Naive thymus-derived CD4-positive, alpha-beta T cell (primary cell): ENCODE measurements around the gene KDM4C. TPM values are rescaled to one million over a fixed set of nuclear protein-coding genes. Genes with fewer than 3 reads are reported as not detected.
A peak's percentile ranks its signal among the peaks of the same experiment; 100 is the strongest.

Source experiments
- ATAC-seq: fragments of 150-1000 bp; cut with Tn5 transposase; 2 replicates; pipeline ENCODE4 v1.10.0; 2021; ENCODE audit warnings: mild to moderate bottlenecking, moderate library complexity
- CTCF ChIA-PET: fragments of 350-600 bp; sonication (Branson Sonifier 250); formaldehyde crosslinking; loops from one replicate; lab custom pipeline; 2021; ENCODE audit warnings: antibody characterized with exemption; lab: Charles Lee
- POLR2A ChIA-PET: fragments of 350-600 bp; sonication (Branson Sonifier 250); formaldehyde crosslinking; loops from one replicate; lab custom pipeline; 2021; ENCODE audit warnings: antibody characterized with exemption, inconsistent platforms; lab: Charles Lee
- DNase-seq, 9 donors: peaks; one replicate each; pipeline versions ENCODE4 v3.0.0 to v3.0.0-alpha.2; 2020 to 2022; ENCODE audit warnings: mixed read lengths in 1 of 9
- H3K27ac ChIP-seq: one replicate; pipeline ENCODE4 v1.7.0; 2013; ENCODE audit warnings: mild to moderate bottlenecking, low read depth, low read length, moderate library complexity
- H3K27me3 ChIP-seq, 2 donors: one replicate each; pipeline ENCODE4 v1.7.0; 2013; ENCODE audit warnings: low read length in 2 of 2, mild to moderate bottlenecking in 2 of 2, moderate library complexity in 2 of 2; ENCODE audit not compliant: control insufficient read depth in 2 of 2, insufficient read depth in 2 of 2
- H3K36me3 ChIP-seq, 3 experiments: 1 replicate in 2 of 3; 2 replicates in 1 of 3; pipeline ENCODE4 v1.7.0; 2013; ENCODE audit warnings: low read length in 3 of 3, mild to moderate bottlenecking in 3 of 3, moderate library complexity in 1 of 3; ENCODE audit not compliant: insufficient read depth in 3 of 3, control insufficient read depth in 2 of 3
- H3K4me1 ChIP-seq, 2 donors: one replicate each; pipeline ENCODE4 v1.7.0; 2013; ENCODE audit warnings: low read length in 2 of 2, mild to moderate bottlenecking in 2 of 2, moderate library complexity in 1 of 2; ENCODE audit not compliant: control insufficient read depth in 2 of 2, insufficient read depth in 2 of 2
- H3K4me3 ChIP-seq: 2 replicates; pipeline ENCODE4 v1.7.0; 2013; ENCODE audit warnings: mild to moderate bottlenecking, low read length
- H3K9me3 ChIP-seq, 3 experiments: 1 replicate in 2 of 3; 2 replicates in 1 of 3; pipeline ENCODE4 v1.7.0; 2013; ENCODE audit warnings: low read length in 3 of 3; ENCODE audit not compliant: control insufficient read depth in 2 of 3
- H3K27ac Mint-ChIP-seq, 9 donors: one replicate each; pipeline ENCODE4 v1.8.0; 2020 to 2022; ENCODE audit warnings: mixed read lengths in 9 of 9, mild to moderate bottlenecking in 8 of 9, moderate library complexity in 5 of 9, inconsistent platforms in 2 of 9
- H3K27me3 Mint-ChIP-seq, 5 donors: one replicate each; pipeline ENCODE4 v1.8.0; 2021 to 2022; ENCODE audit warnings: mixed read lengths in 5 of 5, mild to moderate bottlenecking in 1 of 5
- H3K36me3 Mint-ChIP-seq, 5 donors: one replicate each; pipeline ENCODE4 v1.8.0; 2020 to 2022; ENCODE audit warnings: mixed read lengths in 5 of 5, mild to moderate bottlenecking in 3 of 5, inconsistent platforms in 1 of 5
- H3K4me1 Mint-ChIP-seq, 7 donors: one replicate each; pipeline ENCODE4 v1.8.0; 2020 to 2022; ENCODE audit warnings: mixed read lengths in 7 of 7, mild to moderate bottlenecking in 3 of 7, inconsistent platforms in 1 of 7
- H3K4me3 Mint-ChIP-seq, 10 donors: one replicate each; pipeline ENCODE4 v1.8.0; 2020 to 2022; ENCODE audit warnings: mild to moderate bottlenecking in 10 of 10, mixed read lengths in 10 of 10, moderate library complexity in 6 of 10, inconsistent platforms in 2 of 10
- H3K9me3 Mint-ChIP-seq, 11 donors: one replicate each; pipeline ENCODE4 v1.8.0; 2020 to 2022; ENCODE audit warnings: mixed read lengths in 11 of 11, mild to moderate bottlenecking in 4 of 11, inconsistent platforms in 1 of 11, moderate library complexity in 1 of 11
- intact Hi-C, 2 donors: fragments of 100-400 bp; cut with micrococcal nuclease; formaldehyde crosslinking; loops; one replicate each; pipeline ENCODE4 v1.15.1; 2023
- polyA plus RNA-seq, 2 donors: library from polyadenylated mRNA; unstranded; fragments of 300-500 nt; fragmentation: Illumina TruSeq; gene quantifications; one replicate each; pipeline ENCODE4 v1.2.3, GENCODE V29; 2021
- total RNA-seq, 6 experiments: library from RNA in 5 of 6; stranded (reverse) in 5 of 6; gene quantifications; 1 replicate in 5 of 6; 2 replicates in 1 of 6; pipeline ENCODE4 v1.2.3 and lab custom pipeline; 2021 to 2026

Gene KDM4C
- total and polyA plus RNA-seq, 7 experiments from 2014 or later = 38.5 to 100 (median 91.3) TPM

GRCh38 chr9:6864102-6864501, 106.3 kb downstream of the KDM4C start:
- no peak overlapping the region for H3K27ac Mint-ChIP-seq
- intact Hi-C loops = no loop called here
- H3K27me3 Mint-ChIP-seq = no peaks in the 10 kb centered on the region

GRCh38 chr9:6869081-6869948, 111.5 kb downstream of the KDM4C start:
- no peak overlapping the region for H3K4me3 ChIP-seq
- H3K27ac ChIP-seq = no peak overlapping the region
- peaks cover 0 to 7% of the 10 kb centered on the region in 2 donors for H3K4me1 ChIP-seq
- H3K36me3 ChIP-seq = no peaks in the 10 kb centered on the region
- ChIA-PET CTCF (interaction anchor here (0.7 kb wide), 1 partner anchor 9 kb away, joined by 3 read pairs; no protein-coding TSS in a partner anchor), POLR2A (no interaction called here)
- no peaks in the 10 kb centered on the region for H3K27me3 Mint-ChIP-seq
- intact Hi-C loops = no loop called here
- ATAC-seq (no peak), DNase-seq (no peak)
- H3K27me3 ChIP-seq = no peaks in the 10 kb centered on the region
- peaks cover 0 to 18% (median 6%) of the 10 kb centered on the region in 11 donors for H3K9me3 Mint-ChIP-seq
- peaks cover 5 to 68% (median 62%) of the 10 kb centered on the region in 7 donors for H3K4me1 Mint-ChIP-seq
- H3K9me3 ChIP-seq = peaks cover 0 to 5% (median 0%) of the 10 kb centered on the region in 3 experiments
- peak overlapping the region in 1 of 9 donors; percentile 24 for H3K27ac Mint-ChIP-seq
- peaks cover 4 to 65% (median 45%) of the 10 kb centered on the region in 5 donors for H3K36me3 Mint-ChIP-seq
- no peak overlapping the region for H3K4me3 Mint-ChIP-seq

More at GRCh38 chr9:6864102-6864501, 106.3 kb downstream of the KDM4C start:
- DNase-seq (no peak), ATAC-seq (no peak)
- no peaks in the 10 kb centered on the region for H3K27me3 ChIP-seq
- peaks cover 0 to 19% (median 0%) of the 10 kb centered on the region in 3 experiments for H3K9me3 ChIP-seq
- CTCF ChIA-PET = no interaction called here
- Mint-ChIP-seq H3K9me3 (peaks cover 0 to 38% (median 12%) of the 10 kb centered on the region in 11 donors), H3K36me3 (peaks cover 8 to 62% (median 39%) of the 10 kb centered on the region in 5 donors), H3K4me3 (no peak overlapping the region), H3K4me1 (peaks cover 2 to 34% (median 24%) of the 10 kb centered on the region in 7 donors)
- H3K4me1 ChIP-seq = no peaks in the 10 kb centered on the region
- no peak overlapping the region for H3K27ac ChIP-seq
- no peak overlapping the region for H3K4me3 ChIP-seq
- H3K36me3 ChIP-seq = peaks cover 0 to 9% (median 0%) of the 10 kb centered on the region in 3 experiments
- POLR2A ChIA-PET = interaction anchor here (0.6 kb wide), 2 partner anchors 374 to 383 kb away, joined by 3 read pairs; no protein-coding TSS in a partner anchor

GRCh38 chr9:6870149-6870548, 112.4 kb downstream of the KDM4C start:
- Histone ChIP-seq H3K27me3 (no peaks in the 10 kb centered on the region), H3K9me3 (no peaks in the 10 kb centered on the region), H3K4me1 (peaks cover 0 to 7% of the 10 kb centered on the region in 2 donors), H3K27ac (no peak overlapping the region), H3K4me3 (no peak overlapping the region), H3K36me3 (no peaks in the 10 kb centered on the region)
- ATAC-seq (no peak), DNase-seq (no peak)
- Mint-ChIP-seq H3K27ac (no peak overlapping the region), H3K36me3 (peaks cover 4 to 65% (median 39%) of the 10 kb centered on the region in 5 donors), H3K27me3 (no peaks in the 10 kb centered on the region), H3K4me3 (peak overlapping the region in 2 of 10 donors; percentile 4 to 6), H3K9me3 (peaks cover 0 to 10% (median 3%) of the 10 kb centered on the region in 11 donors), H3K4me1 (peaks cover 6 to 75% (median 71%) of the 10 kb centered on the region in 7 donors)
- intact Hi-C loops = no loop called here
- CTCF ChIA-PET = no interaction called here
- POLR2A ChIA-PET = interaction anchor here (0.7 kb wide), 1 partner anchor 1844 kb away, joined by 3 read pairs; no protein-coding TSS in a partner anchor

GRCh38 chr9:6870650-6871477, 113.1 kb downstream of the KDM4C start:
- Mint-ChIP-seq H3K27ac (peak overlapping the region in 1 of 9 donors; percentile 48), H3K27me3 (no peaks in the 10 kb centered on the region), H3K4me3 (peak overlapping the region in 2 of 10 donors; percentile 6 to 45), H3K9me3 (peaks cover 0 to 7% (median 1%) of the 10 kb centered on the region in 11 donors), H3K36me3 (peaks cover 4 to 69% (median 40%) of the 10 kb centered on the region in 5 donors), H3K4me1 (peaks cover 9 to 82% (median 78%) of the 10 kb centered on the region in 7 donors)
- CTCF ChIA-PET = no interaction called here
- no peaks in the 10 kb centered on the region for H3K9me3 ChIP-seq
- POLR2A ChIA-PET = interaction anchor here (0.7 kb wide), 1 partner anchor 1843 kb away, joined by 3 read pairs; no protein-coding TSS in a partner anchor
- no peak for ATAC-seq
- H3K36me3 ChIP-seq = no peaks in the 10 kb centered on the region
- peaks cover 0 to 7% of the 10 kb centered on the region in 2 donors for H3K4me1 ChIP-seq
- intact Hi-C loops = no loop called here
- no peak overlapping the region for H3K4me3 ChIP-seq
- no peak overlapping the region for H3K27ac ChIP-seq
- DNase-seq = no peak
- no peaks in the 10 kb centered on the region for H3K27me3 ChIP-seq

- DNase-seq = no peak
- H3K4me1 Mint-ChIP-seq = peaks cover 10 to 83% (median 78%) of the 10 kb centered on the region in 7 donors
- Histone ChIP-seq H3K4me3 (no peak overlapping the region), H3K27me3 (no peaks in the 10 kb centered on the region), H3K27ac (no peak overlapping the region), H3K9me3 (no peaks in the 10 kb centered on the region), H3K36me3 (no peaks in the 10 kb centered on the region), H3K4me1 (peaks cover 0 to 7% of the 10 kb centered on the region in 2 donors)
- CTCF ChIA-PET = interaction anchor here (0.6 kb wide), 1 partner anchor 521 kb away, joined by 3 read pairs; no protein-coding TSS in a partner anchor
- no peaks in the 10 kb centered on the region for H3K27me3 Mint-ChIP-seq
- peak overlapping the region in 2 of 9 donors; percentile 50 to 62 for H3K27ac Mint-ChIP-seq
- peak; percentile 24 for ATAC-seq
- intact Hi-C loops = no loop called here
- peaks cover 0 to 6% (median 0%) of the 10 kb centered on the region in 11 donors for H3K9me3 Mint-ChIP-seq
- peaks cover 8 to 64% (median 36%) of the 10 kb centered on the region in 5 donors for H3K36me3 Mint-ChIP-seq
- H3K4me3 Mint-ChIP-seq = peak overlapping the region in 1 of 10 donors; percentile 43
- POLR2A ChIA-PET = interaction anchor here (0.7 kb wide), 1 partner anchor 124 kb away, joined by 3 read pairs; no protein-coding TSS in a partner anchor
Measured at GRCh38 chr9:6873857-6874256, 116.1 kb downstream of the KDM4C start.
